ENCODE results near the gene NAGK. TPM values are rescaled to one million over a fixed set of nuclear protein-coding genes. Genes with fewer than 3 reads are reported as not detected.
"Not testable (repeated sequence)": the region's sequence is repeated elsewhere in the genome, so short reads cannot be mapped to it uniquely, and the experiment has no call there.

Gene NAGK
- total and polyA plus RNA-seq, 5 experiments from 2014 or later, result 33.7 to 113 (median 51.1) TPM

DNA sequence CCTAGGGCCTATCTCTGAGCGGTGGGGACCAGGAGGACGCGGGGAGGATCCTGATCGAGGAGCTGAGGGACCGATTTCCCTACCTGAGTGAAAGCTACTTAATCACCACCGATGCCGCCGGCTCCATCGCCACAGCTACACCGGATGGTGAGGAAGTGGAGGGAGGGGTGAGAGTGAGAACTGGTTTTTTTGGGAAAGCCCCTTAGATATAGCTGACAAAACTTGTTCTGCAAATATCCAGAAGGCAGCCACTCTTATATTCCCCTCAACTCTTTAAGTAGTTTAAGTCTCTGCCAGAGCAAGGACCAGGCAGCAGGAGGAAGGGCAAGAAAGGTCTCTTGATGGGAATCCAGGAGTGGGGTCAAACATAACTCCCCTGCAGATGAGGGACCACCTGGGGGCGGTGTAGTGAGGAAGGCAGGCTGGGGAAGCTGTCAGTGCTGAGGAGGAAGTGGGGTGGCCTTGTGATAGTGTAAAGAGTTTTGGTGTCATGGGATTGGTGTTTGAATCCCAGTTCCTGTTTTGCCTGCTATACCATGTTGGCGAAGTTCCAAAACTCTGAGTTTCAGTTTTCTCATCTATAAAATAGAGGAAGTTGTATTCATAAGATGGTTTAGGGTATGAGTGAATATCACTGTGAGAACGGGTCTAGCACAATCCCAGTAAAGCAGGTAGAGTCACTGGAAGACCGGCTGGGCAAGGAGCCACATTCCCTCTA is 3.4 kb downstream of the NAGK start:
- peak in 1 of 2 donors; percentile 26 for ATAC-seq
- Mint-ChIP-seq H3K4me1 (peaks cover 35 to 74% (median 72%) of the 10 kb centered on the region in 4 donors), H3K36me3 (peaks cover 0 to 30% (median 6%) of the 10 kb centered on the region in 3 donors), H3K27ac (peak overlapping the region; percentile 88 to 100 (median 99)), H3K4me3 (peak overlapping the region; percentile 50 to 99 (median 88)), H3K27me3 (peaks cover 0 to 1% (median 0%) of the 10 kb centered on the region in 5 donors), H3K9me3 (no peaks in the 10 kb centered on the region)
- POLR2A ChIA-PET, result interaction anchor here (0.8 to 2.9 kb wide), 5 partner anchors 29 to 1635 kb away, joined by 3 to 24 read pairs (median 4); partner anchors contain the start of genes MCEE, MPHOSPH10, NFU1 and ZNF638
- peak; percentile 27 to 75 (median 52) for DNase-seq

DNA sequence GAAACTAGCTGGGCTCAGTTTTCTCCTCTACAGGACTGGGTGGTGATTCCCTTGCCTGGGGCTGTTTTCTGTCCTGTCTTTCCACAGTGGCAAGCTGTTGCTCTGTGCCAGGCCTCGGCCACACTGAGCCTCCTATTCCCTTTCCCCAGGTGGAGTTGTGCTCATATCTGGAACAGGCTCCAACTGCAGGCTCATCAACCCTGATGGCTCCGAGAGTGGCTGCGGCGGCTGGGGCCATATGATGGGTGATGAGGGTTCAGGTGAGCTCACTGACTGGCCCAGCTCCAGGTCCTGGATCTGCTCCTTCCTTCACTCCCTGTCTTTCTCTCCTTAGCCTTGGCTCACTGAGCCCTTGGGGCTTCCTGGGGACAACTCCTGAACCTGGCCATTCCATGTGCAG is 4.0 kb downstream of the NAGK start:
- peak overlapping the region; percentile 88 to 100 (median 99) for H3K27ac Mint-ChIP-seq
- peaks cover 40 to 69% (median 66%) of the 10 kb centered on the region in 4 donors for H3K4me1 Mint-ChIP-seq
- DNase-seq, result no peak
- H3K4me3 Mint-ChIP-seq, result peak overlapping the region; percentile 8 to 99 (median 85)
- no peaks in the 10 kb centered on the region for H3K9me3 Mint-ChIP-seq
- no peak for ATAC-seq
- POLR2A ChIA-PET, result interaction anchor here (1.6 to 2.9 kb wide), 3 partner anchors 56 to 259 kb away, joined by 4 to 24 read pairs (median 7); partner anchors contain the start of genes MCEE, MPHOSPH10 and ZNF638
- H3K36me3 Mint-ChIP-seq, result peaks cover 0 to 37% (median 6%) of the 10 kb centered on the region in 3 donors
- peaks cover 0 to 1% (median 0%) of the 10 kb centered on the region in 5 donors for H3K27me3 Mint-ChIP-seq

DNA sequence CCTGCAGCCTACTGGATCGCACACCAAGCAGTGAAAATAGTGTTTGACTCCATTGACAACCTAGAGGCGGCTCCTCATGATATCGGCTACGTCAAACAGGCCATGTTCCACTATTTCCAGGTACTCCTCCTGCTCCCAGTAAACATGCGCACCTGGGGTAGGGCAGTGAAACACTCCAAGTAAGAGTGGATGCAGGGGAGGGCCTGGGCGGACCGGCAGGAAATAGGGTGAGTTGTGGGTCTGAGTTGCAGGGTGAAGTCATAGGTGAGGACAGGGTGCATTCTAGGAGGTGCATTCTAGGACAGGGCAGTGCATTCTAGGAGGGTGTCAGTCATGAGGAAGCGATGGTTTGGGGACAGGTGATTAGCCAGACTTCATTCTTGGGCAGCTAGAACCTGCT is 5.0 kb downstream of the NAGK start:
- H3K4me3 Mint-ChIP-seq, result peak overlapping the region in 3 of 10 donors; percentile 15 to 26 (median 18)
- DNase-seq (no peak), ATAC-seq (no peak)
- POLR2A ChIA-PET, result no interaction called here
- H3K27me3 Mint-ChIP-seq, result no peaks in the 10 kb centered on the region
- peaks cover 0 to 41% (median 6%) of the 10 kb centered on the region in 3 donors for H3K36me3 Mint-ChIP-seq
- peaks cover 38 to 62% (median 57%) of the 10 kb centered on the region in 4 donors for H3K4me1 Mint-ChIP-seq
- H3K9me3 Mint-ChIP-seq, result no peaks in the 10 kb centered on the region
- H3K27ac Mint-ChIP-seq, result peak overlapping the region; percentile 1 to 100 (median 87)

DNA sequence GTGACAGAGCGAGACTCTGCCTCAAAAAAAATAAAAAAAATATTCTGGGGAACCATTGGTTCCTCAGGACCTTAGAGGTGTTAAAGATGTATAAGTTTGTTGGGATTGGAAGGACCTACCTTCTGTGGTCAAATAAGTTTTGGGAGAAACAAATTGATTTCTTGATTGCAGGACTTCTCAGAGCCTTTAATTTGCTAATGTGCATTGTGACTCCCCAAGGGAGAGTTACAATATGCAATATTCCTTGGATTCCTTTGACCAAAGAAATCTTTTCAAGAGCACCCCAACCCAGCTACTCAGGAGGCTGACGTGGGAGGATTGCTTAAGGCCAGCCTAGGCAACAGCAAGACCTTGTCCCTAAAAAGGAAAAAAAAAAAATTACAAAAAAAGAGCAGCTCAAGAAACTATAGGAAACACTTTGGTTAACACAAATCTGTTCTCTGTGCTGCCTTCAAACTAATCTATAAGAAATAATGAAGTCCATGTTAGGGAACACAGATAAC is 6.5 kb downstream of the NAGK start:
- Mint-ChIP-seq H3K36me3 (peaks cover 0 to 50% (median 6%) of the 10 kb centered on the region in 3 donors), H3K9me3 (no peaks in the 10 kb centered on the region), H3K4me1 (peaks cover 30 to 49% (median 44%) of the 10 kb centered on the region in 4 donors), H3K27me3 (no peaks in the 10 kb centered on the region), H3K27ac (peak overlapping the region in 1 of 10 donors; percentile 14), H3K4me3 (no peak overlapping the region)
- ATAC-seq, result no peak
- no peak for DNase-seq
- POLR2A ChIA-PET, result interaction anchor here (1.5 kb wide), 1 partner anchor 91 kb away, joined by 4 read pairs; no protein-coding TSS in a partner anchor

DNA sequence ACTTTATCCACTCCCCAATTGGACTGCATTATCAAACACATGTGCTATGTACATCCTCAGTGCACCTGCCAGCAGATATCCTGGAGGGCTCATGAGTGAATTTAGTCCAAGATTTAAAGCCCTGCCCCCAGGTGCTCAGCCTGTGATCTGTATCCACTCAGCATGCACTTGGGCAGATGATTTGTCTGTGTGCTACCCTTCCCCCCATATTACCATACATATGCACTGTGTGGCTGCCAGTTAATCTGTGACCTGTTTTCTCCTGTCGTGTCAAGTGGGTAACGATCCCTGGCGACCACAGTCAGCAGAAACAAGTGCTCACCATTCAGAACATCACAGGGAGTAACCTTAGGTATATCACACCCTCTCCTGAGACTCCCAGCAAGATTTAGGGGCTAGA is 10.2 kb downstream of the NAGK start:
- POLR2A ChIA-PET, result no interaction called here

DNA sequence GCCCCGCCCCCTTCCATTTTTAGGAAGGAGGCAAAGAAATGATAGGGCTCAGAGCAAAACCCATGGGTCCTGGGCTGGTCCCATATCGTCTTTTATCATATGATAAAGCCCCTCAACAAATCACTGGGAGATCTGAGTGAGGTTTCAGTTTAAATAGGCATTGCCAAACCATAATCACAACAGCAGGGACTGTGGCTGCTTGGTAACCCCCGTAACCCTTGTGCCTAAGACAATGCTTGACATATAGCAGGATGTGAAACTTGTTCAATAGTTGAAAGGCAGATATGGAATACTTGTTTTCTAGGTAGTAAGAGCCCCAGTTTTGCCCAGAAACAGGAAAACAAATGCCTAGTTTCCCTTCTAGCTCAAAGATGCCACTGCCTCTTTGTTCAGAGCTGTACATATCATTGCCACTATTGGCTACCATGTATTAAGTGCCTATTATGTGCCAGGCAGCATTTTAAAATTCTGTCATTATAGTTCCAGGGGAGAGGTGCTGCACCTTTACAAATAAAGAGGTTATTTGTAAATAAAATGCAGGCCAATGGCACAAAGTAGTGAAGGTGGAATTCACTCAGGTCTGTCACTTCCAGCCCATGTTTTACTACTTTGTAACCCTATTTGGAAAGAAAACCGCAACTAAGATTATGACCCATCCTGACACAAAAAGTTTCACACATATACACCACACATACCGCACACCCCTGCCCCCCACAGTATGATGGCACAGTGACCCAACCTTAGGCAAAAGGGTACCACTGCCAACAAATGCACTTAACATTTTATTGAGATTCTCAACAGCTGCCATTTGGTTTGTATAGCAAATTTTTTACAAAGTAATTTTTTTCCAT is 14.2 kb downstream of the NAGK start:
- DNase-seq (no peak), ATAC-seq (no peak)
- Mint-ChIP-seq H3K27ac (peak overlapping the region in 7 of 10 donors; percentile 11 to 65 (median 34)), H3K27me3 (peaks cover 0 to 8% (median 3%) of the 10 kb centered on the region in 5 donors), H3K36me3 (peaks cover 0 to 17% (median 0%) of the 10 kb centered on the region in 3 donors), H3K4me1 (peaks cover 2 to 19% (median 12%) of the 10 kb centered on the region in 4 donors), H3K4me3 (peak overlapping the region in 1 of 10 donors; percentile 24), H3K9me3 (no peaks in the 10 kb centered on the region)
- POLR2A ChIA-PET, result interaction anchor here (1.3 kb wide), 1 partner anchor 14 kb away, joined by 4 read pairs; the partner anchor contains the start of gene NAGK

More for the DNA sequence above, 10.2 kb downstream of the NAGK start:
- Mint-ChIP-seq H3K36me3 (peaks cover 0 to 50% (median 4%) of the 10 kb centered on the region in 3 donors), H3K4me1 (peaks cover 8 to 16% (median 13%) of the 10 kb centered on the region in 4 donors), H3K27me3 (no peaks in the 10 kb centered on the region), H3K9me3 (no peaks in the 10 kb centered on the region), H3K27ac (peak overlapping the region in 1 of 10 donors; percentile 66), H3K4me3 (no peak overlapping the region)
- ATAC-seq (no peak), DNase-seq (no peak)

DNA sequence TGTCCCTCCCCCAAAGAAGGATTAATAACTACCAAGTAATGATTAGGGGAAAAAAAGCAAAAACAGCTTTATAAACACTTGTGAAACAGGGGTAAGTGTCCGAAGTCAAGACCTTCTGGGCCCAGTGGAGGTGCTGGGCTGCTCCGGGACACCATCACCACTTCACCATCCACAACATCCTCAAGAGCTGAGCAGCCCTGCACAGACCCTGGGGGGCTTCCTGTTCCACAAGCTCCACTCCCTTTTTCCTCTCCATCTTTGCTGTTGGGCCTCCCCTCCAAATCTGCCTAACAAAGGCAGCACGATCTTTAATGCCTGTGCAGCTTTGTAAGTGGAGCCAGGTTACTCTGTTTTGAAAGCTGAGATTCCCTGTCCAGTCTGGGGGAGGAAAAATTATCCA is 14.8 kb downstream of the NAGK start:
- peaks cover 2 to 19% (median 12%) of the 10 kb centered on the region in 4 donors for H3K4me1 Mint-ChIP-seq
- POLR2A ChIA-PET, result interaction anchor here (1.5 kb wide), 1 partner anchor 15 kb away, joined by 11 read pairs; the partner anchor contains the start of gene NAGK

DNA sequence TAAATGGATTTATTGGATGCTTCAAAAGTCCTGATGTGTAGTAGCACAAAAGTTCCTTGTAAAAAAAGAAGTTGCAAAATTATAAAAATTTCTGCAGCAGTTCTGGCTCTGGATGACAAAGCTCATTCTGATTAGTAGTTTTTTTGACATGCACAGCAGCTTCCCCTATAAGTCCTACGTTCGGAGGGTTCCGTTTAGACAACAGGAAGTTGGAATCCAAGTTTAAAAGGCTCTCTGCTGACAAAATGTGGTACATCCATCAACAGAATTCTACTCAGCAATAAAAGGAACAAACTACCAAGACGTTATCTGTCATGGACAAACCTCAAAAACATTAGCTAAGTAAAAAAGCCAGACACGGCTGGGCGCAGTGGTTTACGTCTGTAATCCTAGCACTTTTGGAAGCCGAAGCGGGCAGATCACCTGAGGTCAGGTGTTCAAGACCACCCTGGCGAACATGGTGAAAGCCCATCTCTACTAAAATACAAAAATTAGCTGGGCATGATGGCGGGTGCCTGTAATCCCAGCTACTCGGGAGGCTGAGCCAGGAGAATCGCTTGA is 15.4 kb downstream of the NAGK start:
- POLR2A ChIA-PET, result interaction anchor here (1.1 to 1.5 kb wide), 2 partner anchors 16 to 790 kb away, joined by 7 to 11 read pairs; partner anchors contain the start of genes NAGK and SNRPG
- Mint-ChIP-seq H3K4me1 (peaks cover 2 to 19% (median 12%) of the 10 kb centered on the region in 4 donors), H3K27me3 (peaks cover 0 to 20% (median 3%) of the 10 kb centered on the region in 5 donors), H3K27ac (peak overlapping the region in 9 of 10 donors; percentile 44 to 79 (median 72)), H3K4me3 (peak overlapping the region; percentile 40 to 78 (median 70))
- not testable (repeated sequence) for H3K36me3 Mint-ChIP-seq, H3K9me3 Mint-ChIP-seq, DNase-seq
- peak; percentile 35 to 57 for ATAC-seq

More for the DNA sequence above, 14.8 kb downstream of the NAGK start:
- H3K4me3 Mint-ChIP-seq, H3K9me3 Mint-ChIP-seq, DNase-seq, ATAC-seq: not testable (repeated sequence)
- H3K27ac Mint-ChIP-seq, result peak overlapping the region in 2 of 10 donors; percentile 32 to 59
- H3K36me3 Mint-ChIP-seq, result peaks cover 0 to 14% (median 0%) of the 10 kb centered on the region in 3 donors
- H3K27me3 Mint-ChIP-seq, result peaks cover 0 to 15% (median 3%) of the 10 kb centered on the region in 5 donors

DNA sequence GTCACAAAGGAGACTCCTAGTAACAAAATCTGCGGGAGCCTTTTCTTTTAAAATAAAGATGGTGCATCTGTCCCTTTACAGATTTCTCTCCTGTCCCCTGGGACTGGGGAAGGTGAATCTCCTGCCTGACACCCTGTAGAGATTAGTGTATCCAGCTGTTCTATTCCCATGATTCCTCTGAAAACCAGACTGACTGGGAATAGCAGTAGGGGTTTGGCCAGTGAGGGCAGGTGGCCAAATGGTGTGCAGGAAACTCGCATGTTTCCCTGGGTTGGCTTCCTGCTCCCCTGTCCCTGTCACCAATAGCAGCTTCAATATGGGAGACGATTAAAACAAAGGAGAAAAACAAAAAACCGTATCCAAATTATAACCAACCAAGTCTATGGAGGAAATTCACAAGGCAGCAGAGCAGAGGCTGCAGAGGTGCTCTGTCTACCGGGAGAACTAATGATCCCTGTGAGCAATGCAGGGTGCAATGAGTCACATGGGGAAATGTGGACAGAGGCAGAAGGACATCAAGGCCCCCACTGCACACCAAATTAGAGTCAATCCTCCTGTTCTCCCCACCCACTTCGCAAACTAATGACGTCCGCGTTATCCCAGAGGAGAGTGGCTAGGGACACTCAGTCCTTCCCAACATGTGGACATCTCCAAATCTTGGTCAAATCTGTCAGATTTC is 17.0 kb downstream of the NAGK start:
- ATAC-seq, H3K4me3 Mint-ChIP-seq, H3K27ac Mint-ChIP-seq, DNase-seq, H3K36me3 Mint-ChIP-seq, POLR2A ChIA-PET, H3K9me3 Mint-ChIP-seq: not testable (repeated sequence)
- H3K27me3 Mint-ChIP-seq, result peaks cover 3 to 36% (median 13%) of the 10 kb centered on the region in 5 donors
- H3K4me1 Mint-ChIP-seq, result peaks cover 2 to 19% (median 12%) of the 10 kb centered on the region in 4 donors

DNA sequence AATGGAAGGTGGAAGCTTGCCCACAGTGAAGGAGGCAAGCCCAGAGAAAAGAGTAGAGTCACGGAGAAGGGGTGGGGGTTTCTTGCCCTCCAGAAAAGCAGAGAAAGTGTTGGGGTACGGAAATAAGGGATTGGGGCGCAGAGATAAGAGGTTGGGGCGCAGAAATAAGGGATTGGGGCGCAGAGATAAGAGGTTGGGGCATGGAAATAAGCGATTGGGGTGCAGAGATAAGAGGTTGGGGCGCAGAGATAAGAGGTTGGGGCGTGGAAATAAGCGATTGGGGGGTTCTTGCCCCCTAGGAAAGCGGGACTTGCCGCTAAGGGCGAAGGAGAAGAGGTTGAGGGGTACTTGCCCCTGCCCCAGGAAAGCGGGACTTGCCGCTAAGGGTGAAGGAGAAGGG is 21.0 kb downstream of the NAGK start:
- H3K4me1 Mint-ChIP-seq, POLR2A ChIA-PET, ATAC-seq, DNase-seq, H3K36me3 Mint-ChIP-seq, H3K9me3 Mint-ChIP-seq: not testable (repeated sequence)
- peak overlapping the region in 1 of 10 donors; percentile 21 for H3K27ac Mint-ChIP-seq
- H3K4me3 Mint-ChIP-seq, result peak overlapping the region in 1 of 10 donors; percentile 60
- H3K27me3 Mint-ChIP-seq, result peaks cover 3 to 39% (median 15%) of the 10 kb centered on the region in 5 donors

DNA sequence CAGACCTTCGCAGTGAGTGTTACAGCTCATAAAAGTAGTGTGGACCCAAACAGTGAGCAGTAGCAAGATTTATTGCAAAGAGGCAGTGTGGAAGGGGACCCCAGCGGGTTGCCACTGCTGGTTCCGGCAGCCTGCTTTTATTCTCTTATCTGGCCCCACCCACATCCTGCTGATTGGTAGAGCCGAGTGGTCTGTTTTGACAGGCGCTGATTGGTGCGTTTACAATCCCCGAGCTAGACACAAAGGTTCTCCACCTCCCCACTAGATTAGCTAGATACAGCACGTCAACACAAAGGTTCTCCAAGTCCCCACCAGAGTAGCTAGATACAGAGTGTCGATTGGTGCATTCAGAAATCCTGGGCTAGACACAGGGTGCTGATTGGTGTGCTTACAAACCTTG is 23.4 kb downstream of the NAGK start:
- H3K4me1 Mint-ChIP-seq, H3K4me3 Mint-ChIP-seq, H3K27ac Mint-ChIP-seq, H3K9me3 Mint-ChIP-seq, ATAC-seq, H3K36me3 Mint-ChIP-seq, DNase-seq: not testable (repeated sequence)
- H3K27me3 Mint-ChIP-seq, result peaks cover 3 to 39% (median 15%) of the 10 kb centered on the region in 5 donors
- POLR2A ChIA-PET, result interaction anchor here (0.6 to 1.7 kb wide), 2 partner anchors 23 to 1576 kb away, joined by 4 to 6 read pairs; partner anchors contain the start of gene NAGK

Measured in naive thymus-derived CD8-positive, alpha-beta T cell (primary cell).